SIG-M5 treated with dmso at 0.1 percent for 504 hours (cell line): ENCODE measurements around the gene LRRC8D.

ENCODE experiments used
- DNase-seq: peaks from one replicate; lab custom pipeline; 2025; ENCODE audit not compliant: unreplicated experiment; lab: John Stamatoyannopoulos, UW

Gene LRRC8D

DNA sequence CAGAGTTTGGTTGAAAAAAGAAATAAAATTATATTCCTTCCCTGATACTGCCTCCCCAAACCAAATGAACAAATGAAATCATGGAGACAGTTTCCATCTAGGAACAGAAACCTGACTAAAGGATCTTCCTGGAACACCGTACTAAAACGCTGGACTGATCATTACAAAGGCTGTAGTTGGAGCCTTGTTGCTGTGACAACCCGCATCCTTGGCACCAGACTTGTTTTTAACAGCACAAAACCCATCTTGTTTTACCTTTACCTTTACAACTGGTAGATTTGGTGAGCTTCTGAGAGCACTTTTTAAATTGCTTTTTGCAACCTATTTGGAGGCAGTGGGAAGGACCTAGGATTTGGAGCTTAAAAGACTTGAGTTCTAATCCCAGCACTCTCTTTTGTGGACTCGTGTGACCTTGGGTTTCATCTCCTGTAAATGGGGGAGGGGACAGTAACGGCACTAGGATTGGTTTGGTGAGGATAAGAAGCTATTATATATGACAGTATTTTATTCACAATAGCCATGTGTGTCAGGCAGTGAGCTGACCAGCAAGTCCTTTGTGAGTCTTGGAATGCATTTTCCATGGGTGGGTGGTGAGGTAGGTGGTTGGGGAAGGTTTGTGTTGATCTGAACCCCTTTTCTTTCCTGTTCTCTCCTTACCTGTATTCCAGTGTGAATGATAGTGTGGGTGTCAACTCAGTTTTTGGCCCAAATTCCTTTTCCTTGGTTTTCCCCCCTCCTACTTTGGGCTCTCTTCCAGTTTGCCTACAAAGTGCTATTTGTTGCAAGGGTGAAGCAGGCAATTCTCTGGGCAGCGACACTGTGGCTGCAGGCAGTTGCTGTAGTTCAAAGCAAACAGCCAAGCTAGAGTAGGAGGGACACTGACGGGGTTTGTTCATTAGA lies 12.6 kb downstream of the LRRC8D start:
- DNase-seq, result no peak

DNA sequence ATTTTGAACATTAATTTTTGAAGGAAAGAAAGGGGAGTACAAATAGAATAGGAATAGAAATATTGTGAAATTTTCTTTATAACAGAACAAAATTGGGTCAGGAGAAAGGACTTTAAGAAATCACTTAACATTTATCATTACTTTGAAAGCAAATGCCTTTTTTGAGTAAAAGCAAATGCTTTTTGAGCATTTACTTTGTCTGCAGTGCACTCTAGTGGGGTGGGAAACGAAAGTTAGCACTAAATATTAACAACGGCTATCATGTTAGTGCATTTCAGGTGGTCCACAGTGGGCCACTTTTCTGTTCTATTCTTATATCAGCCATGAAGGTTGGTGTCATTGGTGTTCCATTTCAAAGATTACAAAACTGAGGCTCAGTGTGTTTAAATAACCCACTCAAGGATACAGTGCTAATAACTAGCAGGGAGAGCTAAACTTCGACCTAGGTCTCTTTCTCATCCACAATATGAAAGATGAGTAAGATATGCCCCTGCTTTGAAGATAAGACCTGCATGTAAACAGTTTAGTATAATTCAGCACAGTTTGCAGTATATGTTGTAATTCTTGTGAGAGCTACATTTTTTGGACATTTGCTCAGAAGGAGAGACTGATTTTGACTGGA lies 13.4 kb downstream of the LRRC8D start:
- no peak for DNase-seq

DNA sequence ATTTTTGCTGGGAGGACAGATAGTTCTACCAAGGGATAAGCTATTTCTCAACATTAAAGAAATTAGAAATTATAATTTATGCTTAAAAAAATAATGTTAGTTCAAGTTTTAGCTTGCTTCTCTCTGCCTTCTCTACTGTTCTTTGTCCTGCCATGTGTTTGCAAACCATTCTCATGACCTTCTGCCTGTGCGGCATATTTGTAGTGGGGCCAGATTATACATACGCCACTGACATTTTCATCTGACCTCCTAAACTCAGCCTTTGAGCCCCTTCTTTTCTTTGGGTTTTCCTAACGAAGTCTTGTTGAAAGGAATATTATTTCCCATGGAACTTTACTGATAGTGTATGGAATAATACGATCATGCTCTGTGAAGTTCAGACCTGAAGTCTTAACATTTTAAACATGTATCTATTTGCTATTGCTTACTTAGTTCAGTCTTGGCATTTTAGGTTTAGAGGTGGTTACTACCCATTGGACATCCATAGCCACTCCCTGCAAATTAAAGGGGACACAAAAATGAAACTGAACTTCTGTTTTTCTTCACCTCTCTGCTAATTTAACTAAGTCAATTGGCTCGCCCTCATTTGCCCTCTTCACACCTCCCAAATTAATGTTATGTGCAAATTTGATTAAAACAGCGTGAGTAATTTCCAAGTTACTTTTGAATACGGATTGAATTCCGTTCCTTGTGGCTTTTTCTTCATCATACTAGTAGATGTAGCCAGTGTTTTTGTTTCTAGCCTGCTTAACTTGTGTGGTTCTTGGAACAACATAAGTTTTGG lies 15.6 kb downstream of the LRRC8D start:
- no peak for DNase-seq

DNA sequence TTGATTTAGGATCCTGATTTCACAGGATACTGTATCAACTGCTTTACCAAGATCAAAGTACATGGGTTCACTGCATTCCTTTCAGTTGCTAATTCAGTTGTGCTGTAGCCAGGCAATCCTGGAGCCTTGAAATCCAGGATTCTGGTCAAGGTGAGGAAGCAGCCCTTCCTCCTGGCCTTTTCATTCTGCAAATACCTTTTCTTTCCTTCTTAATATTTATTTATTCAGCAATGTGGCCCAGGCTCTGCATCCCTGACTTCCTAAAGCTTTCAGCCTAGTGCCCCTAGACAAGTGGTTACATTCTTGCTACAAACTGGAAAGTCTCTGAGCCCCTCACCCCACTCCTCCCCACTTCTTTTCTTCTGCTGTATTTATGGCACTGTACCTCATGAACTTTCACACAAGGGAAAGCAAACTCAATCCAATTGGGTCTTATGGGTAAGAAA lies 16.2 kb downstream of the LRRC8D start:
- no peak for DNase-seq

DNA sequence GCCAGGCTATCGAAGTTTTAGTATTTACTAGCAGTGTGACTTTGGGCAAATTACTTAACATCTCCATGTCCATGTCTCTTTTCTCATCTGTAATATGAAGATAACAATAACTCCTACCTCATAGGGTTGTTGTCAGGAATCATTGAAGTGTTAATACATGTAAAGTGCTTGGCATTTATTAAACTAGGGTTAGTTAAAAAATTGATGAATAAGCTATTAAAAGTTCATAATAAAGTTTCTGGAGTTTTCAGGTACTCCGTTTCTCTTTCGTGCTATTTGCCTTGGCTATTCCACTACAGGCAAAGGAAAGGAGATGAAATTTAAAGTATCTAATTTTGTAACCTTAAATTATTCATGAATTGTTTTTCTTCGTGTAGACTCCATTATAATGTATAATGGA lies 16.7 kb downstream of the LRRC8D start:
- no peak for DNase-seq

DNA sequence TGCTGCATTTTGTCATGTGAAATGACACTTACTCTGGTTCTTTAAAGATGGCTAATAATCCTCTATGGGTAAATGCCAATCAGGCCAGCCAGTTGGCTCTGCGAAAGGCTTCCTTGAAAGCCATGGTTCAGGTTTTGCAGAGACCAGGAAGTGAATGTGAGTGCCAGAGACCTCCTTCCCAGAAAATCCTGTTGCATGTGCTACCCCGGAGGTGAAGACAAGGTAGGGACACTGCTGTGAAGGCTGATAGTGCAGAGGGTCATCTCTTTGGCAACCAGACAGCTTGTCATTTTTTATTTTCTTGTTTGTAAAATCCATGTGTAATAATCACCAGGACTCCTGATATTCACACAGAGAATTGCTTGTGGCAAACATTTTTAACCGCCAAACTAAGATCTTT lies 18.7 kb downstream of the LRRC8D start:
- no peak for DNase-seq

DNA sequence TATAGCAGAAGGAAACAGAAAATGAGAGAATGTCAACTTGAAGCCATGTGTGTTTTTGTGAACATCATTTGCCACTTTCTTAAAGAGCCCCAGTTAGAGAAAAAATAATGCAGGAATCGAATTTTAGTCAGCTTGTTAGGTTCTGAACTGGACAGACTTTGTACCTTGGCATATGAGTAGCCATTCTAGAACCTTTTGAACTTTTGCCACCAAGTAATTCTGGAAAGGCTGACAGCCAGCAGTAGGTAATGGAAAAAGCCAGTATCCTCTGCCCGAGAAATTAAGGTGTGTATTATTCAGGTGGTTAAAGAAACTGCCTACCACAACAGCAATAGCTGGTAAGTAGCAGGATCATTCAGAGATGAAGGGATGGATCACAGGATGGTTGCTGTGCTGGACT lies 20.7 kb downstream of the LRRC8D start:
- DNase-seq, result no peak

DNA sequence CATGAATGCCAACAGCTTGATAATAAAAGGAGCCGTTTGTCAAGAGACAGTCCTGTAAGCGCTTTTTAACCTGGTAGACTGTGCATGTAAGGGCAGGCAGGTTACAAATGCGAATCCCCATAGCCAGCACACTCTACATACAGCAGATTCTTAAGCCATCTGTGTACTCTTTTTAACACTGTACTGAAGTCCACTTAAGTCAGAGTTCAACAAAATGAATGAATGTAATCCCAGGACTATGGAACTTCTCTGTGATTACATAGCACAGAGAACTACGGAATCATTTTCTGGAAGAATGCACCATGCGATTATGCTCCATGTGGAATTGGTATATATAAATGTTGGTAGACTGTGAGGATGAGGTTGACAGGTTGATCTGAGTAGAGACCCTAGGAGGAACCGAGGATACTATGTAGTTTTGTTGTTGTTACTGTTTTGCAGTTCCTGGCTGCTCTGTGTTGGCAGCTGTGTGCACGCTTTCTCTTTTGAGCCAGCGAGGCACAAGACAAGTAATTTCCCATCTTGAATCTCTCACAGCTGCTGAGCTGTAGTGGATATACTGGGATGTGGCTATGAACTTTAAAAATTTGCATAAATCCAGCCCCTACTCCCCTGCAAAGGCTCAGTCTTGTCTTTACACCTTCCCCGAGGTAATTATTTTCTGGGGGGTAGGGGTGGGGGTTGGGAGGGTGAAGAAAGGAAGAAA lies 21.9 kb downstream of the LRRC8D start:
- DNase-seq, result peak; percentile 72

DNA sequence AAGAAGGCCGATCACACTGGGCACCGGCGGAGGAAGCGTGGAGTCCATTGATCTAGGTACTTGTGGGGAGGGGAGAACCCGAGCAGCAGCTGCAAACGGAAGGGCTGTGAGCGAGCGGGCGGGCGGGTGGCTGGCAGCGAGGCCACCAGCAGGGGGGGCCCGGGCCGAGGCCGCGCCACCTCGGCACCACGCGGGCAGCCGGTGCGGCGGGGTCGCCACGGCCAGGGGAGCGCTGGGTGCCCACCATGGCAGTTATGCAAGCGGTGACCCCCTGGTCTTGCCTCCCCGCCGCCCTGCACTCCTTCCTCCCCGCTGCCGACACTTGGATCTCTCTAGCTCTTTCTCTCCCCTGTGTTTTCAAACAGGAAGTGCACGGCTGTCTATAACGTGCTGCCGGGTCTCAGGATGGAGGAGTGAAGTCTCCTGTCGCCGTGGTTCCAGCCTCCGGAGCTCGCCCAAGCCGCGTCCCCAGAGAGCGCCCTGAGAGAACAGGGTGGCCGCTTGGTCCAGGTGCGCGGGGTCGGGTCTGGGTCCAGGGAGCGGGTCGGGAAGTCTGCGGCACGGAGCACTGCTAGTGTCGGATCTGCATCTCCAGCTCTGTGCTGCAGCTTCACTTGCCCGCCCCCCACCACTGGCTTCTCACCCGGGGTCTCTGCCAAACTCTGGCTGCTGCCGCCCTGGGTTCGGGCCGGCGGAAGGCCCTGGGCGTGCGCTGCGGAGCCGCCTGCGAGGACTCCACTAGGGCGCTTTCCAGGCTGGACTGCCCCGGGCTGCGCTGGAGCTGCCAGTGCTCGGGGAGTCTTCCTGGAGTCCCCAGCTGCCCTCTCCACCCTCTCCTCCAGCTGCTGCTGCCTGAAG lies 22.7 kb downstream of the LRRC8D start:
- DNase-seq, result peak; percentile 75

DNA sequence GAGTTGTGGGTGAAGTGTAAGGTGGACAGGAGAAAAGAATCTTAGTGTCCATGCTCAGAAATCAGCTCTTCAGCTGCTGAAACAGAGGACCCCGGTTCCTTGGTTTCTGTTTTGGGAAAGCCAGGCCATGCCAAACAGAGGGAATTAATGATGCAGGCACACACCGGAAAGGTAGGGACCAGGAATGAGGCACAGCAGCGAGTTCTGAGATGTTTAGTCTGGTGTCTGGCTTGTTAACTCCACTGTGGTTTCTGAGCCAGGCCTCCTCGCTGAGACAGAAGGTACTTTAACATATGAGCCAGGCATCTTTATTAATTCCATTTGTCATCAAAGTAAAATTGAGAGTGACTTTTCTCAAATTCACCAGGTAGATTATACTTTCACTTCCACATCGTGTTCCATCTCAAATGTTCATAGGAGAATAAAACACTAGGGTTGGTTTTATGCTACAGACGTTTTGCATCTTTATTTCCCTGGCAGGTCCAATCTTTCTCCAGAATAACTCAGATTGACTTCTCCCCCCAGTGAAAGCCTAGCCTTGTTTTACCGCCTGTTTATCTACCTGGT lies 23.5 kb downstream of the LRRC8D start:
- no peak for DNase-seq

DNA sequence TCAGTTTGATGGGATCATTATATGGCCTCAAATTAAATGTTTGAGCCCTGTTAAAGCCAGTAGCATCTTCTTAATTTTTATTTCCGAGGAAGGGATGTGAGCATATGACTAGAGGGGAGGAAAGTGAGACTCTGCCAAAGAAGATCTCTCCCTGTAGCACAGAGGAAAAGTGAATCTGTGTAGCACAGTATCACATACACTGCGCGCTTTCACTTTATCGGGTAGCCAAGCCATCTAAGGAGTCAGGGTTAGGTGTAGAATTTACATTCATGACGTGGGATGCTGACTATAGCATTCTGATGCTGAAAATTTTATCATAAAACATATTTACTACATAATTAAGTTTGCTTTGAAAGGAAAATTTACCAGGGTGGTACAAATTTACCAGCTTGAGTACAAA lies 24.0 kb downstream of the LRRC8D start:
- DNase-seq, result no peak

DNA sequence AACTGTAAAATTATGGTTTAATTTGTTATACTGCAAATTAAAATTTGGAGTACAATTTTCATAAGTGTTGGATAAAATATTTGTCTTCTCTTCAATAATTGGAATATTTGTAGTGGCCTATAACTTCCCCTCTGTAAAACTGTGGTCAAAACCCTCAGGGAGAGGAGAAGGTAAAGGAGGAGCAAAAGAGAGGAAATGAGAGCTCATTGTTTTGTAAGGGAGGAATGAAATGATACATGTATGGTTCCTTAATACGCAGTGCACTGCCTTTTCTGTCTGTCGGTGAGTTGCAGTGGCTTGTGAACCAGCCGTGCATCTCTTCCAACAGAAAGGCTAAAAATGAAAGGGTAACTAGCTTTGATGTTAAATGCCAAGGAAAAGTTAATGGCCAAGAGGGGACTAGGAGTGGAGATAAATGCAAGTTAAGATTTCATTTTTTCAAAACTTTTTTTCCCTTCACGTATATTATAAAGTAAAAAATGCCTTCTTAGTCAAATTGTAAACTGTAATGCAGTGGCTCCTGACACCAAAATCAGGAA lies 26.4 kb downstream of the LRRC8D start:
- peak; percentile 80 for DNase-seq

DNA sequence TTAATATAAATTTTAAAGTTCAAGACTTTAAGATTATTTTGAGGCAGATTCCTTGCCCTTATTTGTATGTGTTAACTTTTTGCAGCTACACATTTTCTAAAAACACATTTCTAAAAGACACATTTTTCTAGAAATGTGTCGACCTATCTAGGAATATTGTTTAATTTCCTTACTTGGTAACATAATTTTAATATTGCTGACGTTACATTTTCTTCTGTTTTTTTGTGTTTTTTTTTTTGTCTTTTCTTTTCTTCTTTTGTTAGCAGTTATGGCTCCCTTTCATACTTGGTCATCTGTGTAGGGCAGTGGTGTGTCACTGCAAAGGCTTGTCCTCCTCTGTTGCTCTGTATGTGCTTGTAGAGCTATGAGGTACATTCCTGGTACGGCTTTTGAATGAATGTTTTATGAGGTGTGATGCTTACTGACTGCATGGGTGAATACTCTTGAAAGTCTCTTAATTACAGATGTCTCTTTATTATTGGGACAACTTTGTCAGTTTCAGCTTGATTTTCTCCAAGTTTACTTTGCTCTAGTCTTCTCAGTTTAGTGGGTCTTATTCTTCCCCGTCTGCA lies 30.1 kb downstream of the LRRC8D start:
- DNase-seq, result no peak

DNA sequence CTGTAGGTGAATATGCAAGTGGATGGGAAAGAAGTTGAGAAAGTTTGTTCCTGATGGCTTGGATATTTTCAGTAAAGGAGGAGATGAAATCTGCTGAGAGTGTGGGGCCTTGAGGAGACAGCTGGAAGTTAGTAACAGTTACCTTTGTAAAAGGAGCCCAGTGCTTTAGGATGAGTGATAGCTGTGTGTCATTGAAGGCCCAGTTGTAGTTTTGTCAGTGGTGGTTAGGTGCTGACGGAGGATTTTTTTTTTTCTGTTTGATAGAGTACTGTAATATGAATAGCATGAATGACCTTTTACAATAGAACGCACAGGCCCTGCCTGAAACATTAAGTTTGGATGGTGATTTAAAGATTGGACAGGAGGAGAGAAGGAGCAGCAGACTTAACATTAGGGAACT lies 33.3 kb downstream of the LRRC8D start:
- DNase-seq, result no peak

DNA sequence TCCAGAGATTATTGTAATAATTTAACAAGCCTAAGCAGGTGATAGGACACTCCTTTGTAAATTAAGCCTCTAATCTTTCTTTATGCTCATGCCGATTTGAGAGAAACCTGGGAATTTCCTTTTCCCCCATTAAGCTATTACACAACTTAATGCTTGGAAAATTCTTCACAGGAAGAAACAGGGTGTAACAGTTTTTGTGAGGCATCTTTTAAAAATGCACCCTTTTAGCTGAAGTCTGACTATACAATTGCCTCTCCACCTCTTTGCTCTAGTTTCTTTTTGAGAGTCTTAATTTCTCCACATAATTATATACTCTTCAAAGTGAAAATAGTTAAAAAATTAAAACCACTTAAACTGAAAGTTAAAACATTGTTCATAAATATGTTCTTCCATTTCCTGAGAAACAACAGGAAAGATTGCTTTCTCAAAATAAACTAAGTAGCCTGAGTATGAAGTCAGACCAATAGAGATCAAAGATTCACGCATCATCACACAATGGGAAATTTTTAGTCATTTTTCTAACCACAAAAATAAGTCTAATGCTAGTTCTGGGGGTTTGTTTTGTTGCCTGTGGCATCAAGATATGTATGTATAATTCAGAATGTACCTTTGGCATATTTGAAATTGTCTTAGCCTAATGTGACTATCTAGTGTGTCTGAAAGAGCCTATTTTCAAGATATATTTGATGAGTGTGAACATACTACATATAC lies 34.7 kb downstream of the LRRC8D start:
- no peak for DNase-seq

DNA sequence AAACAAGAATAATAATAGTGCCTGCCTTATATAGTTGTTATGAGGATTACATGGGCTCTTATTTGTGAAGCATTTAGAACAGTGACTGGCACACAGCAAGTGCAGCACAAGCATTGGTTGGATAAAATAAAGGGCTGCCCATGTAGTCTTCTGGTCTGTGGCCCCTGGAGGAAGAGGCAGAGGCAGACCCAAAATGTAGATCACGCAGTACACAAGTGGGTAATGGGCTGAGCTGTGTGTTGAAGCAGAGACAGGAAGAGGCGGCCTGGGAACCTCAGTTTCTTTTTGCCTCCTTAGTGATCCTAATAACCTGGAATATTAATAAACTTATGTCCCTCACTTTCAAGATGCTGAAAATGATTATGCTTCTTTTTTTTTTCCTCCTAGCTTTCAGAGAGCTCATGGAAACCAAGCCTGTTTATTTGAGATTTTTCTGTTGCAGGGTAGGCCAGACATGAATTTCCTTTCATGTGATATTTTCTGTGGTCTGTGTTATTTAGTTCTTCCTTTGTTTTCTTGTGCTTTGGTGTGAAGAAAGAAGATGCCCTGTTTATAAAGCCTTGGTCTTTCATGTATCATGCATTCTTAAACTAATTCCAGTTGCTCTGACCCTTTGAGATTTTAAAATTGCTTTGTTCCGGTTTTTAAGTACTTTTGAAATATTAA lies 42.5 kb downstream of the LRRC8D start:
- DNase-seq, result no peak

DNA sequence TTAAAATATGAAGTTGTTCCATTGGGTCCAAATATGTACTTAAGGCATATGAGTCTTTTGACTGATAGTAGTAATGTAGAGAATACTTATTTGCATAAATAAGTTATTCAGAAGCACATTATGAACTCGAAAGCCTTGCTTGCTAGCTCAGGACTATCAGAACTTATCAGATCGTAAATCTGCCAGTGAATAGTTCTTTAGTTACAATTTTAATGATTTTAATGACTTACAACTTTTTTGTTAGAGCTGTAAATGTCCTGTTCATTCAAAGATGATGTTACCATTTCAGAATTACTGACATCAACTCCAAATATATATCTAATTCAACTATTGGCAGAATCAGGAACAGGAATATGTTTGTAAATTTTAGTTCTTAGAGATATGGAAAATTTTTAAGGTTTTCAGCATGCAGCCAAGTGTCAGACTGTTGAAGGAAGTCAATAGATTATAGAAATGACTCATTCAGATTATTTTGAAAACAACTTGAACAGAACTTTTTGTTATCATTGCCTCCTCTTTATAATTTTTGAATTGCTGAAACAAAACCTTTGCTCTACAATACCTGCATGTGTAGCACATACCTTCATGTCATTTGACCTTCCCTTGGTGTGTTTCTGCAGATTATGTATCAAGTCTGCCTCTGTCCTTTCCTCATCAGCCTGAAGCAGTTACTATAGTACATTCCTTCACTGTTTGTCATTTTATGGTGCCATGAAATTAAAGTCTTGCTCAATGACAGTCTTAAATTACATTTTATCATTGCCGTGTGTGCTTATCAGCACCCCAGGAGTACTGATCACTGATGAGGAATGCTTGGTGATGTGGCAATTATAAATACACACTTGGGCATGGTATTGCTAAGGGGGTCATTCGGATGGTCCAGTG lies 44.9 kb downstream of the LRRC8D start:
- no peak for DNase-seq
